ENCODE results near the gene PCDHGC3.

PCDHGC3 gene

GRCh38 chr5:141508798-141509611 lies 33.2 kb downstream of the PCDHGC3 start:
- DNase-seq: no peak

- no peak for DNase-seq
These were observed 34.4 kb downstream of the PCDHGC3 start for GRCh38 chr5:141510160-141510559.

GRCh38 chr5:141510850-141511601 lies 35.3 kb downstream of the PCDHGC3 start:
- DNase-seq: no peak

GRCh38 chr5:141511771-141512325 lies 36.1 kb downstream of the PCDHGC3 start:
- no peak for DNase-seq

- peak; percentile 90 to 91 for DNase-seq
These were observed 36.7 kb downstream of the PCDHGC3 start for GRCh38 chr5:141512390-141512910.

- peak; percentile 49 to 51 for DNase-seq
These were observed 37.3 kb downstream of the PCDHGC3 start for GRCh38 chr5:141512911-141513626.

- DNase-seq: peak; percentile 74 to 75
These were observed 38.0 kb downstream of the PCDHGC3 start for GRCh38 chr5:141513627-141514329.

GRCh38 chr5:141514330-141515133 lies 38.8 kb downstream of the PCDHGC3 start:
- DNase-seq: no peak

GRCh38 chr5:141515141-141515540 lies 39.4 kb downstream of the PCDHGC3 start:
- no peak for DNase-seq

- DNase-seq: no peak
These were observed 40.3 kb downstream of the PCDHGC3 start for GRCh38 chr5:141515946-141516671.

- DNase-seq: no peak
These were observed 40.9 kb downstream of the PCDHGC3 start for GRCh38 chr5:141516672-141517025.

- DNase-seq: no peak
These were observed 41.5 kb downstream of the PCDHGC3 start for GRCh38 chr5:141517312-141517711.

GRCh38 chr5:141517880-141518617 lies 42.3 kb downstream of the PCDHGC3 start:
- no peak for DNase-seq

- DNase-seq: no peak
These were observed 42.9 kb downstream of the PCDHGC3 start for GRCh38 chr5:141518618-141519015.

GRCh38 chr5:141519605-141520565 lies 44.1 kb downstream of the PCDHGC3 start:
- DNase-seq: no peak

GRCh38 chr5:141521244-141521781 lies 45.5 kb downstream of the PCDHGC3 start:
- DNase-seq: no peak

- DNase-seq: no peak
These were observed 46.5 kb downstream of the PCDHGC3 start for GRCh38 chr5:141522301-141522700.

- DNase-seq: no peak
These were observed 48.2 kb downstream of the PCDHGC3 start for GRCh38 chr5:141523991-141524390.
